Measurements from ENCODE around the gene PLPP2.

DNA sequence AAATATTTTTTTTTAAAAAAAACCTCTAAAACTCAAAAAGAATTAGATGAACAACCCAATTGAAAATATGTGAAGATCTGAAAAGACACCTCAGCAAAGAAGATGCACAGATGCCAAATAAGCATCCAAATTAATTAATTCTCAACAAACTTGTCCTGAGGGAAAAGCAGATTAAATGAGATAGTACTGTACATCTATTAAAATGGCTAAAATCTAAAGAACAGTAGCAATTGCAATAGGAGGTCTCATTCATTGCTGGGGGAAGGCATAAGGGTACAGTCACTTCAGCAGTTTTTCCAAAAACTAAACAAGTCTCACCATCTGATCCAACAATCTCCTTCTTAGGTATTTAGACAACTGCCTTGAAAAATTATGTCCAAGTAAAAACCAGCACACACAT is 22.0 kb downstream of the PLPP2 start:
- TF ChIP-seq, protein P1, sequence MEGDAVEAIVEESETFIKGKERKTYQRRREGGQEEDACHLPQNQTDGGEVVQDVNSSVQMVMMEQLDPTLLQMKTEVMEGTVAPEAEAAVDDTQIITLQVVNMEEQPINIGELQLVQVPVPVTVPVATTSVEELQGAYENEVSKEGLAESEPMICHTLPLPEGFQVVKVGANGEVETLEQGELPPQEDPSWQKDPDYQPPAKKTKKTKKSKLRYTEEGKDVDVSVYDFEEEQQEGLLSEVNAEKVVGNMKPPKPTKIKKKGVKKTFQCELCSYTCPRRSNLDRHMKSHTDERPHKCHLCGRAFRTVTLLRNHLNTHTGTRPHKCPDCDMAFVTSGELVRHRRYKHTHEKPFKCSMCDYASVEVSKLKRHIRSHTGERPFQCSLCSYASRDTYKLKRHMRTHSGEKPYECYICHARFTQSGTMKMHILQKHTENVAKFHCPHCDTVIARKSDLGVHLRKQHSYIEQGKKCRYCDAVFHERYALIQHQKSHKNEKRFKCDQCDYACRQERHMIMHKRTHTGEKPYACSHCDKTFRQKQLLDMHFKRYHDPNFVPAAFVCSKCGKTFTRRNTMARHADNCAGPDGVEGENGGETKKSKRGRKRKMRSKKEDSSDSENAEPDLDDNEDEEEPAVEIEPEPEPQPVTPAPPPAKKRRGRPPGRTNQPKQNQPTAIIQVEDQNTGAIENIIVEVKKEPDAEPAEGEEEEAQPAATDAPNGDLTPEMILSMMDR (IDR thresholded peaks at IDR 0.05) = no peak
- no peak for TF ChIP-seq EP300 (IDR thresholded peaks at IDR 0.05)
- TF ChIP-seq POLR2A (IDR thresholded peaks at IDR 0.05) = no peak
